LNCAP (cell line): Measurements from ENCODE around the gene SLX4IP.

Experiments
- CTCF ChIP-seq: fragments of 450-650 bp; IDR thresholded peaks from 2 replicates; pipeline ENCODE4 v1.5.1; 2017; ENCODE audit warnings: mild to moderate bottlenecking

Gene SLX4IP

GRCh38 chr20:10423735-10424134 is 11.4 kb upstream of the SLX4IP start:
- no peak for TF ChIP-seq CTCF

- peak; percentile 89 for TF ChIP-seq CTCF
Observed at GRCh38 chr20:10427060-10427692, 7.9 kb upstream of the SLX4IP start.

- no peak for TF ChIP-seq CTCF
Observed at GRCh38 chr20:10428008-10428407, 7.1 kb upstream of the SLX4IP start.

- TF ChIP-seq CTCF = no peak
Observed at GRCh38 chr20:10429443-10429981, 5.6 kb upstream of the SLX4IP start.

GRCh38 chr20:10430000-10430466 is 5.1 kb upstream of the SLX4IP start:
- TF ChIP-seq CTCF = no peak

DNA sequence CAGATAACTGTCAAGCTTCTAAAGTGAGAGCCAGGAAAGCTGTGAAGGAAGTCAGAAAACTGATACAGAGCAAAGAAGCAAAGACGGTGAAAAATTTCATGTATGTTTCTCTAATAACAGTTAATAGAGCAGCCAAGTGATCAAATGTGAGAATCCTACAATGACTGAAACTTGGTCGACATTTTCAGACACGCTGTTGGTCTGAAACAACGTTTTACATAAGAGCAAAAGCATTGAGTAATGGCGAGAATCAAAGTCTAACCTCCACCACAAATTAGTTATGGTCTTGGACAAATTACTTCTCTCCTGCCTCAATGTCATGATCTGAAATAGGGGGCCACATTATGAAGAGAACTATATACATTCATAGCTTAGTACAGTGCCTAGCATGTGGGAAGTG is 4.4 kb upstream of the SLX4IP start:
- no peak for TF ChIP-seq CTCF

DNA sequence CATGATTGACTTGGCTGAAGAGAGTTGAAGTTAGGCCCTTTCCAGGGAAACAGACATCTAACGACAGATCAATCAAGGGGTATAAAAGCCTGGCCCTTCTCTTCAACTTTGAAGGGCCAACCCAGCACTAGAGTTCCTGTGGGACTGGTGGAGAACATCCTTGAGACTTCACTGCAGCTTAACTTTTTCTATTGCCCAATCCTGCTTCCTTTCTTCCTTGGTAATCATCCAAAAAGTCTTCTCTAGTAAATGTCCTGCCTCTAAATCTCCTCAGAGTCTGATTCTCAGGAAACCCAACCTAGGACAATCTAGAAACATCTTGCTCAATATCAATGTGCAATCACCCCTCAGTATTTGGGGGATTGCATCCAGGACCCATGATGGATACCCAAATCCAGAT is 3.0 kb upstream of the SLX4IP start:
- TF ChIP-seq CTCF = no peak
